GM19455 (cell line): ENCODE measurements around the gene GPS1.

Experiments used
- ATAC-seq: cut with Tn5 transposase; IDR thresholded peaks from one replicate; pipeline ENCODE4 v1.9.1; 2021; ENCODE audit not compliant: unreplicated experiment

Gene GPS1

DNA sequence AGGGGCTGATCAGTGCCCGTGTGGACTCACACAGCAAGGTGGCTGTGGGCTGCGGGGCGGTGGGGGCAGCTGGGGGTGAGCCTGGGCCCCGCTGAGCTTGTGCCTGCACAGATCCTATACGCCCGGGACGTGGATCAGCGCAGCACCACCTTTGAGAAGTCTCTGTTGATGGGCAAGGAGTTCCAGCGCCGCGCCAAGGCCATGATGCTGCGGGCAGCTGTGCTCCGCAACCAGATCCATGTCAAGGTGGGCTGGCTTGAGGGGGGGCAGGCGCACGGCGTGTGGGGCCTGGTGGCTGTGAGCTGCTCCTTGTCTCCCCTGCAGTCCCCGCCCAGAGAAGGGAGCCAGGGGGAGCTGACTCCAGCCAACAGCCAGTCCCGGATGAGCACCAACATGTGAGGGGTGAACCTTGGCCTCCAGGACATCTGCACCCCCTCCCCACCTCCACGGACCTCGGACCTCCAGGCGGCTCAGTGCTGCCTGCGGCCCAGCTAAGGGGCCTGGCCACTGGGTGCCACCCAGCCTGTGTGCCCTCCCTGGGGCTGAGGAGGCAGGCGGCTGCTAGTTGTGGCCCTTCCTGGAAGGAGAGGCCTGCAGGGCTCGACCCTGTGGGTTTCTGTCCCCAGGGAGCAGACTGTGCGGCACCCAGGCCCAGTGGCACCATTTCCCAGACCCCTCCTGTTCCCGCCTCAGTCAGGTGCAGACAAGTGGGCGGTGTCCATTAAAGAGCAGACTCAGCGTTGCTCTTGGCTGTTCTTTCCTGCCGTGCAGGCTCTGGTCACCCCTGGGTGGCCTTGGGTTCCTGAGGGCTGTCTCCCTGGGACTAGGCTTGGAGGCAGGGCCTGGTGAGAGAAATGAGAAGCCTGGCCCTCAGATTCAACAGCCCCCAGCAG is 5.3 kb downstream of the GPS1 start:
- ATAC-seq, result no peak

GRCh38 chr17:82058230-82058854 is 6.6 kb downstream of the GPS1 start:
- ATAC-seq, result no peak

DNA sequence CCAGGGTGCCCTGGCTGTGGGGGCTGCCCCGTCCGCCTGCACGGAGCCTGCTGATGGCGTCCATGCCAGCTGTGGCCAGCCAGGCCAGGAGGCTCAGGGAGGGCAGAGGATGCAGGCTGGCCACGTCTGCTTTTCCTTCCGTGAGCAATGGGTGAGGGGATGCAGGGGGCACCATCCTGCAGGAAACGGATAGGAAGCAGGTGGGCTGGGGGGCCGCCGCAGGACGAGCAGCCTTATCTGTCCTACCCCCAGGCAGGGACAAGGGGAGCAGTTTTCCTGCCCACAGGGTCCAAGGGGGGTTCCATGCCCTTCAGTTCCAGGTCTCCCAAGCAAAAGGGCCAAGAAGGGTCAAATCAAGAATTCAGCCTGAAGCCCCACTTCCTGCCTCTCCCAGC is 7.2 kb downstream of the GPS1 start:
- no peak for ATAC-seq

DNA sequence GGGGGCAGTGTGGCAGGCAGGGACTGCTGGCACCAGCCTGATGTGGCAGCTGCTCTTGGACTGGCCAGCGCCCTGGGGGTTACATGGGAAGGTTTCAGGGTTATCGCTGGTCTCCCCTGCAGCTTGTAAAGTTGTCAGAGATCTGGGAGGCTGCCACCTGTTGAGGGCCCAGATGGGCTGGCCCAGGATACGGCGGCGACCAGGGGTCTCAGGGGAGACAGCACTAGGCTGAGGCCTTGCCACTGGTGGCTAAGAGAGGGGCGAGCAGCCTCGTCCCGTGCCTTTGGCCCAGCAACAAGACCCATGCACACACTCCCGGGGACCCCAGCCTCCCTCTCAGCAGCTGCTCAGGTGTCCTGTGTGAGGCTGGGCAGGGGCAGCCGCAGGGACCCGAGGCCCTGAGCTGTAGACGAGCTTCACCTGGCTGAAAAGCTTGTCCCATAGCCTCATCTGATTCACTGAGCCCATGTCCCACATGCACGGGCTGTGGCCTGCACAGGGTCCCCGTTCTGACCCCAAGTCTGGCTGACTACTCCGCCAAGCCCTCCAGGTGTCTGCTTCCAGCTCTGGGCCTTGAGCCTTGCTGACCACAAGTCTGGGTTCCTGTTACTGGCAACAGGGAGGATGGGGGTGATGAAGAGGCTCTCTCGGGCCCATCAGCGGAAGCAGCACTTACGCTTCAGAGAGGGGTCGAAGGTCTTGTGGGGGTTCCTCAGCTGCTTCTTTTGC is 7.7 kb downstream of the GPS1 start:
- ATAC-seq, result no peak

- no peak for ATAC-seq
Measured at GRCh38 chr17:82060001-82060380, 8.3 kb downstream of the GPS1 start.

GRCh38 chr17:82060614-82061013 is 8.9 kb downstream of the GPS1 start:
- ATAC-seq, result no peak

DNA sequence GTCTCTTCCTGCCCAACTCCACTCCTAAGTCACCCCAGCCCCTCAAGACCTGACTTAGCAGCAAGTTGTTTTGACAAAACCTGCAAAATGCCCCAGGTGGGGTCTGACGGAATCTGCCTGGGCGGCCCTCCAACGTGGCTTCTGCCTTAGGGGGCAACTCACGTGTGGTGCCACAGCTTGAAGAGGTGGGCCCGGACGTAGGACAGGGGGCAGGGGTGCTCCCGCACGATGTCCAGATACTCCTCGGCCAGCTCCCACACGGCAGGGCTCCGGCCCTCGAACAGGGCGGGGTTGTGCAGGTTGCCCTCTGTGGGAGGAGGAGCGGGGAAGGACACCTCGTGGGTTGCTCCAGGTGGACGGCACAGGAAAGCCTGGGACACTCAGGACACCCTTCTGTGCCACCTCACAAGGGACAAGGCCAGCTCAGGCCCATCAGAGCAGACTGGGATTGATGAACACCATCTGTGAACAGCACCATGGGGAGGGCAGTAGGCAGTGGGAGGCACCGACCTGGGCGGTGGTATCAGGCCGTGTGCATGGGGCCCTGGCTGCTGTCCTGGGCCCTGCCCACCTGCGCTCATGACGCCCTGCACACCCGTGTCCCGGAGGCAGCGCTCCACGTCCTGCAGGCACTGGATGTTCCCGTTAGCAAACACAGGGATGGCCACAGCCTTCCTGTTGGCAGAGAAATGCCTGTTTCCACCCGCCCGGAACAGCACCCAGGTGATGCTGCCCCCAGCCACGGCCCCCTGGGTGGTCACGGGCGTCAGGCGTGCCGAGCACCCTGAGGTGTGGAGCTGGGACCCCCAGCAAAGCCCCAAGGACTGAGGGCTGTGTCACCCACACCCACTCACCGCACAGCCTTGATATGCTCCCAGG is 9.6 kb downstream of the GPS1 start:
- no peak for ATAC-seq

- no peak for ATAC-seq
Measured at GRCh38 chr17:82062076-82062983, 10.6 kb downstream of the GPS1 start.

DNA sequence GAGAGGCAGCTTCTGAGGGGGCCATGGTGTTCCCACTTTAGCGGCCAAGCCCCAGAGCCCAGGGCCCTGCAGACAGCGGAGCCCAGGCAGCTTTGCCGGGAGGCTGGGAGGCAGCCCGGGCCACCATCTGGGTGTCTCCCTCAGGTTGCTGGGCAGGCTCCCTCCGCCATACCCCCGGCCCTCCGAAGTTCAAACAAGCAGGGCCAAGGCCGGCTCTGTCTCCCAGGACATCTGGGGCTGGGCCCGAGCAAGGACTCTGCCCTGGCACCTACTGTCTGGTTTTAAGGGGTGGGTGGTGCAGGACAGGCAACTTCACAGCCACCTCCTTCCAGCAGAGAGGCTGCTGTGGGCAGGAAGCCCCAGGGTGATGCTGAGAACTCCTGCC is 11.3 kb downstream of the GPS1 start:
- no peak for ATAC-seq

DNA sequence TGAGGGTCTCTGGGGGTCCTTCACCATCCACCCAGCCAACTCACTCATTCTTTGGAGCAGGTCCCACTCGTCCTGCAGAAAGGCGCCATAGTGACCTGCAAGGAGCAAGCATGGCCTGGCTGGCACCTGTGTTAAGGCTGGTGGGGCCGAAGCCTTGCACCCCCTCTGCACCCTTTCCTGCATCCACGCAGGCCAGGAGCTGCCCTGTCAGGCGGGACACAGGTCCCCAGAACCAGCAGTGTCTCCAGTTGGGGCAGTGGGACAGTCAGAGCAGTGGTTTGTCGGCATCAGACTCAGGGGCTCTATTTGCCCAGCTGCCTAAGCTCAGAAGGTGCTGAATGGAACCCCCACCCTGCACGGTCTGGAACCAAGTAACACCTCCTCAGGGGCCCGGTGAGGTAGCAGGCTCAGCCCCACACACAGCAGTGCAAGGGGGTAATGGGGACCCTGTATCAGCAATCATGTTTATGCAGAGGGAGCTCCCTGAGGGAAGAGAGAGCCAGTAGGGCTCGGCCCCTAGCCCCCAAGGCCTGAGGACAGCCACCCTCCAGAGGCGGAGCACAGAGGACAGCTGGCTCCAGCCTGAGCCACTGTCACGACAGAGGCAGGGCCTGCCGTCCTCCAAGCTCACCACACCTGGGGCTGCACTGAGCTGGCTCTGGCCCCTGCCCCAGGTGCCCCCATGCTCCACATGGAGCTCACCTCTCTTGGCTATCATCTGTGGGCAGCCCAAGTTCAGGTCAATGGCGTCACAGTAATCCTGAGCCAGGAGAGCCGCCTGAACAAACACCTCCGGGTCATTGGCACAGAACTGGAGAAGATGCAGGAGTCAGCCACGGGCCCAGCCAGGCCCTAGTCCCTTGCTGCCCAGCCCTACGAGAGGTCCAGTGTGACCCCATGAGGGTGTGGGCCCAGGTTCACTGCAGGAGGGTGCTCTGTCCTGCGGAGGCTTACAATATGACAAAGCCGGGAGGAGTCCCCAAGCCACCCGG is 12.0 kb downstream of the GPS1 start:
- no peak for ATAC-seq

DNA sequence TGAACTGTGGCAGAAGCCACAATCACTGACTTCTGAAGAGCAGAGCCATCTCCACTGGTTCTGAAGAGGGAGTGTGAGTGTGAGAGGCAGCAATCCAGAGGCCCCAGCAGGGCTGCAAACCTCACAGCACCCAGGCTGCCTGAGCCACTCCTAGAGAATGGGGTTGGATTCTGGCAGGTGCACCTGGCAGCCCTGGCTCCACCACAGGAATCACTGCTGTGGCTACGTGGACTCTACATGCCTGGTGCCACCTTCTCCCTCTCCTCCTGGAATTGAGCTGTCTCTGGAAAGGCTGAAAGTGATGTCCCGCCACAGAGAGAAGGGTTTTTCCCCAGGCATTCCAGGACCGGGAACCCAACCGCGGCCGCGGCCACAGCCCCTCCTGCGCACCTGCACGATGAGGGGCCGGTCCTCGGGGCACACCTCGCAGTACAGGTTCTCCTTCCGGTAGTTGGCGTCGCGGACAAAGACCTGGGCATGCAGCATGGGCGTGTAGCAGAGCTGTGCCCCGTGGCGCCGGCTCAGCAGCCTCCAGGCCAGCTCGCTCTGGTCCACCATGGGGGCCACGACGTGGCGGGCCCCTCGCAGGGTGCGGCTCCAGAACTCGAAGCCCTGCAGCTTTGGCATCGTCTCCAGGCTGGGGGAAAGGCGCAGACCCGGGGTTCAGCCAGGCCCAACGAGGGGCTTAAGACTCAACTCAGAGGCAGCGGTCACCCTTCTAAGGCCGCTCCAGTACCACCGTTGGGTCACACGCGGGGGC is 12.9 kb downstream of the GPS1 start:
- ATAC-seq, result no peak

GRCh38 chr17:82065193-82065637 is 13.5 kb downstream of the GPS1 start:
- ATAC-seq, result no peak

DNA sequence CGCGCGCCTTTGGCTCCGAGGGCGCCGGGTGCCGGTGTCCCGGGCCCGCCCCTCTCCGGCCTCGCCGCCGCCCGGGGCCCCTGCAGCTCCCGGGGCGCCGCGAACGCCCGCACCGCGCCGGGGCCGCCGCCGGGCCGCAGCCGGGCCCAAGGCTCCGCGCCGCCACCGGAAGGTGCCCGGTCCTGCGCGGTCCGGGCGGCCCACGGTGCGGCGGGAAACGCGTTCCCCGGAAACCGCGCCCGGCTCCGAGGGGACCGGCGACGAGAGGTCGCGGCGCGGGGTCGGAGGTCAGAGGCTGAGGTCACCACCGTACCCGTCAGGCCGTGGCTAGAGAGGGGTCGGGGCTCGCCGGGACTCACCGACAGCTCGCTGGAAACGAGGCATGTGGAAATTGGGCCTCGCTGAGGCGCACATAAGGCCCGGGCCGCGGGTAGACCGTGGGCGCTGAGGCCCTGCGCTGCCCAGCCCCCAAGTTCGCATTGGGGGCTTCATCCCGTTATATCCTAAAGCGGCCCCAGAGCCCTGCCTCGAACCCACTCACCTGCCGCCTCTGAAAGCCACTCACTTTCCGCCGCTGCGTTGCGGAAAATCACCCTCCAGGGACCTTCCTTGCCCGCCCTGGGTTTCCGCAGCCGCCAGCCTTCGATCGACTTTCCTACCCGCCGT is 14.1 kb downstream of the GPS1 start, which contains the start of gene DUS1L:
Gene DUS1L, minus strand, starts transcription at position 167 of the 666 bp plus-strand sequence. CDS start 745 bp downstream, outside the sequence.
- no peak for ATAC-seq

- no peak for ATAC-seq
Measured at GRCh38 chr17:82070611-82071010, 18.9 kb downstream of the GPS1 start.

DNA sequence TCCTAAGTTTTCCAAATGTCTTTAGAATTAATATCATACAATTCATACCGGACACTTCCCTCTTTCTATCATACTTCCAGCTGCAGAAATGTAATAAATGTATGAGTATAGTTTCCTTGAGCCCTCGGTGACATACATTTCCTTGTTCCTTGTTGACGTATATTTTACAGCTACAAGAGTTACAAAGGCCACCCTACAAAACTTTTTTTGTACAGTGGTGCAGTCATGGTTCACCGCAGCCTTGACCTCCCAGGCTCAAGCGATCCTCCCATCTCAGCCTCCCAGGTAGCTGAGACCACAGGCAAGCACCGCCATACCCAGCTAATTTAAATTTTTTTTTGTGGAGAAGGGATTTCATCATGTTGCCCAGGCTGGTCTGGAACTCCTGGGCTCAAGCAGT is 21.1 kb downstream of the GPS1 start:
- no peak for ATAC-seq

DNA sequence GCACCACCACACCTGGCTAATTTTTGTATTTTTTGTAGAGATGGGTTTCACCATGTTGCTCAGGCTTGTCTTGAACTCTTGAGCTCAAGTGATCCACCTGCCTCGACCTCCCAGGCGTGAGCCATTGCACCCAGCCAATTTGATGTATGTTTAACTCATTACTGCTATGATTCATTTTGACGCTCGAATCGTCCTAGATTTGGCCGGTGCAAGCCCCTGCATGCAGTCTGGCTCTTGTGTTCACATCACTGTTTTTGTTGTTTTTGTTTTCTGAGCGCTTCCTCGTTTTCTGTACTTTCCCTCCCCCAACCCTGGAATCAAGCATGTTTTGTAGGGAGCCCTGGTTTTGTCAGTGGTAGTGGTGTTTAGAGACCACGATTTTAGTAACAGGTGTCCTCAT is 21.7 kb downstream of the GPS1 start:
- ATAC-seq, result no peak
